ENCODE data around the gene FARS2. TPM values are rescaled to one million over a fixed set of nuclear protein-coding genes. Genes with fewer than 3 reads are reported as not detected.

FARS2 gene
- total RNA-seq, 1 donor from 2014 or later: 11.8 TPM

- Mint-ChIP-seq H3K36me3 (ENCODE audit: low read depth) (no peaks in the 10 kb centered on the region), H3K4me3 (ENCODE audit: unreplicated experiment) (no peak overlapping the region), H3K27me3 (ENCODE audit: low read depth) (no peaks in the 10 kb centered on the region), H3K9me3 (ENCODE audit: low read depth) (no peaks in the 10 kb centered on the region), H3K4me1 (ENCODE audit: low read depth) (peaks cover 14% of the 10 kb centered on the region), H3K27ac (ENCODE audit: unreplicated experiment) (no peak overlapping the region)
- DNase-seq (ENCODE audit: low spot score): no peak
- no peak for TF ChIP-seq CTCF (IDR thresholded peaks at IDR 0.05)
These were observed 405.4 kb downstream of the FARS2 start for GRCh38 chr6:5666695-5667094.

- Mint-ChIP-seq H3K4me1 (ENCODE audit: low read depth) (peaks cover 24% of the 10 kb centered on the region), H3K4me3 (ENCODE audit: unreplicated experiment) (no peak overlapping the region), H3K27ac (ENCODE audit: unreplicated experiment) (no peak overlapping the region), H3K9me3 (ENCODE audit: low read depth) (no peaks in the 10 kb centered on the region), H3K27me3 (ENCODE audit: low read depth) (no peaks in the 10 kb centered on the region), H3K36me3 (ENCODE audit: low read depth) (no peaks in the 10 kb centered on the region)
- no peak for TF ChIP-seq CTCF (IDR thresholded peaks at IDR 0.05)
- DNase-seq (ENCODE audit: low spot score): no peak
These were observed 406.4 kb downstream of the FARS2 start for GRCh38 chr6:5667737-5668136.

- no peak for DNase-seq (ENCODE audit: low spot score)
- no peak overlapping the region for H3K27ac Mint-ChIP-seq (ENCODE audit: unreplicated experiment)
These were observed 409.1 kb downstream of the FARS2 start for GRCh38 chr6:5670381-5670780.

DNA sequence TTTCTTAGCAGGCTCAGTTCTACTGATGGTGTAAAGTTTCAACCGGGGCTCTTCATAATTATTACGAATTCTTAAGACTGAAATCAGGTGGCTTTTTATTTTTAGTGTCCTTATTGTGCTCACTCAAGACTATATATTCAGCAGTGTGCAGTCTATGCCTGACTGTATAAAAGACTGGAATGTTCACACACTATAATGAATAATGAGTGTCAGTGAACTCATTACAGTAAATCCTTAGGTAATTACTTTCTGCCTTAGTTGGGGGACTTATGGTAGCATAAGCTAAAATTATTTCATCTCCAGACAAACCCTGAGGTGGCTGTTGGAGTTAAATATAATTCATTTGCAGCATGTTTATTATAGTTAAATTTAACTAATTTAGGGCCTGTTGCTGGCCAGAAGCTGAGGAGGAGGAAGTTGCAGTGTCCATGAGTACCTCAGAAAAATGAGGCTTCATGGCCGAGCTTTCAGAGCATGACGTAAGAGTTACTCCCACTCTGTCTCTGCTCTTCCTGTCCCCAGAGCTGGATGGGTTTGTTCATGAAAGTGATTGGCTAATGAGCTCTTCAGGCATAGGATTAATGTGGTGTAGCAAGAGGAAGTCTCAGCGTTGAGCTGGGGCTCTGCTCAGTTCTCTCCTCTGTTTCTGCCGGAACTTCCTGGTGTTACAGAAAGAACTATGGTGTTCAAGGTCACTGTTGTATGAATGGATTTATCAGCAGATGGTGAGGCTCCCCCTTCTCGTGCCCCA, 409.7 kb downstream of the FARS2 start:
- no peak overlapping the region for H3K4me3 Mint-ChIP-seq (ENCODE audit: unreplicated experiment)
- H3K27ac Mint-ChIP-seq (ENCODE audit: unreplicated experiment): no peak overlapping the region
- H3K27me3 Mint-ChIP-seq (ENCODE audit: low read depth): no peaks in the 10 kb centered on the region
- TF ChIP-seq CTCF (IDR thresholded peaks at IDR 0.05): no peak
- H3K36me3 Mint-ChIP-seq (ENCODE audit: low read depth): no peaks in the 10 kb centered on the region
- no peak for DNase-seq (ENCODE audit: low spot score)
- H3K4me1 Mint-ChIP-seq (ENCODE audit: low read depth): peaks cover 45% of the 10 kb centered on the region
- no peaks in the 10 kb centered on the region for H3K9me3 Mint-ChIP-seq (ENCODE audit: low read depth)

More at GRCh38 chr6:5670381-5670780, 409.1 kb downstream of the FARS2 start:
- no peak overlapping the region for H3K4me3 Mint-ChIP-seq (ENCODE audit: unreplicated experiment)
- no peaks in the 10 kb centered on the region for H3K9me3 Mint-ChIP-seq (ENCODE audit: low read depth)
- peaks cover 45% of the 10 kb centered on the region for H3K4me1 Mint-ChIP-seq (ENCODE audit: low read depth)
- no peaks in the 10 kb centered on the region for H3K27me3 Mint-ChIP-seq (ENCODE audit: low read depth)
- TF ChIP-seq CTCF (IDR thresholded peaks at IDR 0.05): no peak
- H3K36me3 Mint-ChIP-seq (ENCODE audit: low read depth): no peaks in the 10 kb centered on the region

DNA sequence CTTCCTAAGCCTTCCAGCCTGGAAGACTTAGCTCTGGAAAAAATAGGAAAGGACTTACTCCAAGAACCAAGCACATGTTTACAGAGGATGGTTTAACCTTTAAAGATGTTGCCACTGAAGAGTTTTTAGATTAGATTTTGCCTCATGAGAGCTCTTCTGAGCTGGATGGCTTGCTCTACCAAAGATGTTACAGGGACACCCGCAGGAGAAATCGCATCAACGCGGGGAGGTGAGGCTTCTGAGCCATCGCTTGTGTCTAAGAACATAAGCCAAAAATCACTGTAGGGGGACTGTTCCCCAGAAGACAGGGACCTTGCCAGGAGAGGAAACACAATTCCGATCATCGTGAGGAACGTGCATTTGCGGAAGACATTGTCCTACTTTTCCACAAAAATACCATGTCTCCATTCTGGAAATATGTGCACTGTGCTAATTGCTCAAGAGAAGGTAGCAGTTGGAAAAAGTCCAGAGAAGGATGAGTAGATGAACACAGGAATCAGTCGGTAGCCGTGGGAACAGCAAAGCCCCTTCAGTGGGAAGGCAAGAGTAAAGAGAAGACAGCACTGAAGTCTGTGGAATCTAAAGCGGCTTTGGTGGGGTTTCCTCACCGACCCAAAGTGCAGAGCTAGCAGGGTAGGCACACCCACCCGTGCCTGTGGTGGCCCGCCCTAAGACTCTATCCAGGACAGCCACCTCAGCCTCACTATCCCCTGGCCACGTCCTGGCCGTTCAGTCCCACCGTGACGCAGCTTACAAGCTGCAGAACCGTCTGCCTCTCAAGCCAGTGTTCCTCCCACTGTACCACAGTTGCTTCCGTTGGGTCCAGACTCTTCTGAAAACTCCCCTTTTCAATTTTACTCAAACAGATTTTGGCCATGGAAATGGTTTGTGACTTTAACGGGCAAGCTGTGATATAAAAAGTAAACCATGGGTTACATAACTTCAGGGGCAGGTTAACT, 410.6 kb downstream of the FARS2 start:
- H3K9me3 Mint-ChIP-seq (ENCODE audit: low read depth): no peaks in the 10 kb centered on the region
- no peak overlapping the region for H3K4me3 Mint-ChIP-seq (ENCODE audit: unreplicated experiment)
- peaks cover 45% of the 10 kb centered on the region for H3K4me1 Mint-ChIP-seq (ENCODE audit: low read depth)
- H3K27ac Mint-ChIP-seq (ENCODE audit: unreplicated experiment): peak overlapping the region; percentile 87
- H3K36me3 Mint-ChIP-seq (ENCODE audit: low read depth): no peaks in the 10 kb centered on the region
- H3K27me3 Mint-ChIP-seq (ENCODE audit: low read depth): no peaks in the 10 kb centered on the region
- no peak for DNase-seq (ENCODE audit: low spot score)
- TF ChIP-seq CTCF (IDR thresholded peaks at IDR 0.05): no peak

Measured in chondrocyte (in vitro differentiated cells).